HepG2 (cell line): ENCODE measurements around the gene EVC. TPM values are rescaled to one million over a fixed set of nuclear protein-coding genes. Genes with fewer than 3 reads are reported as not detected.

Source experiments
- ATAC-seq: fragments of 200-7000 bp; cut with Tn5 transposase; 3 replicates; pipeline ENCODE4 v1.9.1; 2020; ENCODE audit warnings: mild to moderate bottlenecking, moderate library complexity
- BruUV-seq: library from RNA; stranded (reverse); fragments of 400-500 nt; replicated peaks from 2 replicates; lab custom pipeline; 2021; lab: Mats Ljungman, UMichigan
- CTCF ChIA-PET: fragments of 300-600 bp; formaldehyde crosslinking; extraction: SDS; loops from one replicate; lab custom pipeline; 2021; ENCODE audit warnings: low total read pairs, inconsistent platforms, low intra/inter-chr PET ratio; lab: Yijun Ruan, JAX
- POLR2A ChIA-PET: fragments of 350-600 bp; sonication (Branson Sonifier 250); formaldehyde crosslinking; loops from one replicate; lab custom pipeline; 2020; ENCODE audit warnings: antibody characterized with exemption, inconsistent platforms; lab: Yijun Ruan, JAX
- DNase-seq: peaks from one replicate; pipeline ENCODE4 v3.0.0-alpha.2; 2015; ENCODE audit warnings: low spot score
- FAIRE-seq: peaks from 3 replicates; lab custom pipeline; 2011; peaks lifted over from hg19 to GRCh38; lab: Jason Lieb, UNC
- H2AFZ ChIP-seq: one replicate; pipeline ENCODE4 v1.6.1; 2011; ENCODE audit warnings: low read length, inconsistent platforms
- H3K27ac ChIP-seq: fragments of 300-600 bp; 3 replicates; pipeline ENCODE4 v1.8.0; 2011; ENCODE audit warnings: mixed run types, mild to moderate bottlenecking, mixed read lengths, low read length, inconsistent platforms; ENCODE audit not compliant: insufficient read depth; ENCODE audit errors: extremely low read length
- H3K27me3 ChIP-seq, 2 experiments: fragments of 200-600 bp in 1 of 2; 2 replicates in 1 of 2; 3 replicates in 1 of 2; pipeline versions ENCODE4 v1.6.0 to v1.8.0; 2011; ENCODE audit warnings: low read length in 2 of 2, mild to moderate bottlenecking in 2 of 2, moderate library complexity in 2 of 2, inconsistent platforms in 1 of 2; ENCODE audit not compliant: insufficient read depth in 2 of 2, control insufficient read depth in 1 of 2
- H3K36me3 ChIP-seq, 2 experiments: fragments of 200-600 bp in 1 of 2; replicated peaks in 1 of 2; 2 replicates in 1 of 2; 3 replicates in 1 of 2; pipeline versions ENCODE4 v1.5.1 to v1.8.0; 2011; ENCODE audit warnings: low read length in 2 of 2, inconsistent platforms in 1 of 2; ENCODE audit not compliant: insufficient read depth in 2 of 2, control insufficient read depth in 1 of 2
- H3K4me1 ChIP-seq: 2 replicates; pipeline ENCODE4 v1.5.1; 2012; ENCODE audit warnings: low read length, inconsistent platforms; ENCODE audit not compliant: insufficient read depth
- H3K4me2 ChIP-seq: 2 replicates; pipeline ENCODE4 v1.6.0; 2011; ENCODE audit warnings: low read depth, low read length, inconsistent platforms
- H3K4me3 ChIP-seq, 3 experiments: fragments of 200-600 bp in 1 of 3; sonication (generic), shearing (Covaris generic) in 1 of 3; replicated peaks in 1 of 3; 2 replicates each; pipeline ENCODE4 v1.5.1; 2011 to 2016; ENCODE audit warnings: low read length in 3 of 3, inconsistent platforms in 2 of 3, low read depth in 2 of 3, mild to moderate bottlenecking in 2 of 3, control low read depth in 1 of 3, mixed read lengths in 1 of 3; ENCODE audit not compliant: insufficient read depth in 1 of 3
- H3K79me2 ChIP-seq: one replicate; pipeline ENCODE4 v1.6.1; 2011; ENCODE audit warnings: low read length, inconsistent platforms; ENCODE audit not compliant: insufficient read depth
- H3K9ac ChIP-seq: 2 replicates; pipeline ENCODE4 v1.6.0; 2011; ENCODE audit warnings: mild to moderate bottlenecking, low read depth, low read length, inconsistent platforms; ENCODE audit not compliant: insufficient read depth
- H3K9me3 ChIP-seq: 2 replicates; pipeline ENCODE4 v1.5.1; 2012; ENCODE audit warnings: mild to moderate bottlenecking, low read length
- H4K20me1 ChIP-seq: 2 replicates; pipeline ENCODE4 v1.6.0; 2011; ENCODE audit warnings: inconsistent platforms, mild to moderate bottlenecking, low read length, moderate library complexity; ENCODE audit not compliant: insufficient read depth
- ERF ChIP-seq: IDR thresholded peaks from 2 replicates; pipeline ENCODE4 v1.6.1; 2018; ENCODE audit warnings: missing biosample characterization, missing genetic modification reagents
- ETV5 ChIP-seq: IDR thresholded peaks from 2 replicates; pipeline ENCODE4 v1.6.1; 2018; ENCODE audit warnings: missing biosample characterization, missing genetic modification reagents, inconsistent platforms, borderline replicate concordance
- FOSL2 ChIP-seq: sonication (generic); formaldehyde crosslinking; IDR thresholded peaks from 2 replicates; pipeline ENCODE4 v1.4.0; 2020; ENCODE audit warnings: missing genetic modification reagents
- HOXA7 ChIP-seq: sonication (generic); formaldehyde crosslinking; IDR thresholded peaks from 2 replicates; pipeline ENCODE4 v1.8.1; 2022; ENCODE audit warnings: mild to moderate bottlenecking, missing genetic modification reagents, moderate library complexity
- IKZF1 ChIP-seq: fragments of 450-650 bp; IDR thresholded peaks from 2 replicates; pipeline ENCODE4 v1.7.1; 2016
- RAD21 ChIP-seq: fragments of 450-650 bp; formaldehyde crosslinking; IDR thresholded peaks from 2 replicates; pipeline ENCODE4 v1.5.0; 2020; ENCODE audit warnings: mild to moderate bottlenecking
- SNAPC5 ChIP-seq: sonication (generic); formaldehyde crosslinking; IDR thresholded peaks from 2 replicates; pipeline ENCODE4 v1.8.1; 2023; ENCODE audit warnings: mild to moderate bottlenecking, missing genetic modification reagents, borderline replicate concordance
- SP2 ChIP-seq: sonication (generic); formaldehyde crosslinking; IDR thresholded peaks from 2 replicates; pipeline ENCODE4 v1.5.1; 2020; ENCODE audit warnings: mild to moderate bottlenecking, missing genetic modification reagents
- SRSF1 ChIP-seq: fragments of 200-400 bp; formaldehyde crosslinking; optimal IDR thresholded peaks from 2 replicates; pipeline ENCODE3; 2017; ENCODE audit warnings: mild to moderate bottlenecking, low read depth, low read length, moderate library complexity
- TRIM24 ChIP-seq: sonication (generic); formaldehyde crosslinking; IDR thresholded peaks from 2 replicates; pipeline ENCODE4 v1.8.0; 2022; ENCODE audit warnings: mild to moderate bottlenecking, missing genetic modification reagents
- ZFY ChIP-seq: sonication (generic); formaldehyde crosslinking; IDR thresholded peaks from 2 replicates; pipeline ENCODE4 v1.4.0; 2020; ENCODE audit warnings: missing genetic modification reagents
- ZNF609 ChIP-seq: sonication (generic); formaldehyde crosslinking; IDR thresholded peaks from 2 replicates; pipeline ENCODE4 v1.4.0; 2020; ENCODE audit warnings: mild to moderate bottlenecking, missing genetic modification reagents, borderline replicate concordance
- ZNF746 ChIP-seq: sonication (generic); formaldehyde crosslinking; IDR thresholded peaks from 2 replicates; pipeline ENCODE4 v1.8.0; 2022; ENCODE audit warnings: mild to moderate bottlenecking, missing genetic modification reagents
- WGBS: methylation state at CpG from one replicate; pipeline ENCODE4 v1.1.6; 2017; ENCODE audit warnings: low lambda C conversion rate; 5-methylcytosine and 5-hydroxymethylcytosine counted together
- in situ Hi-C: cut with HindIII; loops from 2 replicates; pipeline ENCODE4 v1.10.0; 2017; ENCODE audit warnings: low pct_unique_long_range_greater_than_20kb; ENCODE audit not compliant: extremely low pct_ligation_motif_present
- intact Hi-C: fragments of 100-400 bp; cut with micrococcal nuclease; formaldehyde crosslinking; loops from one replicate; pipeline ENCODE4 v1.10.0; 2022; ENCODE audit not compliant: unreplicated experiment
- polyA plus RNA-seq, 8 experiments: library from polyadenylated mRNA; depleted of rRNA in 3 of 8; stranded (reverse) in 7 of 8; unstranded in 1 of 8; fragments of >200 nt; fragmentation: Illumina TruSeq in 4 of 8; extraction: Trizol in 4 of 8; gene quantifications; 2 replicates each; pipeline versions ENCODE4 v1.2.1 to v1.2.3, GENCODE V29; 2011 to 2016; ENCODE audit warnings: low read depth in 4 of 8, missing spikeins in 1 of 8, mixed read lengths in 1 of 8; ENCODE audit not compliant: insufficient read depth in 1 of 8
- total RNA-seq, 5 experiments: library from RNA; depleted of rRNA; stranded (reverse); fragments of >200 nt; fragmentation: Illumina TruSeq; extraction: Trizol; gene quantifications; 2 replicates each; pipeline ENCODE4 v1.2.3, GENCODE V29; 2016; ENCODE audit warnings: low read depth in 1 of 5
- TF ChIP-seq, protein P1 (sequence below): sonication (generic); formaldehyde crosslinking; IDR thresholded peaks from 2 replicates; pipeline ENCODE4 v1.8.1; 2023; ENCODE audit warnings: missing genetic modification reagents, inconsistent platforms, borderline replicate concordance
- TF ChIP-seq, protein P2 (sequence below): IDR thresholded peaks from 2 replicates; pipeline ENCODE4 v1.6.1; 2012; ENCODE audit warnings: inconsistent platforms
- TF ChIP-seq, protein P3 (sequence below): sonication (generic); formaldehyde crosslinking; IDR thresholded peaks from 2 replicates; pipeline ENCODE4 v1.5.0; 2020; ENCODE audit warnings: missing genetic modification reagents

EVC gene
- total and polyA plus RNA-seq, 2 of the 13 experiments (the other 11 are each of a cell fraction or from before 2014, with no cell fraction given), result 3.1 to 4.9 TPM

DNA sequence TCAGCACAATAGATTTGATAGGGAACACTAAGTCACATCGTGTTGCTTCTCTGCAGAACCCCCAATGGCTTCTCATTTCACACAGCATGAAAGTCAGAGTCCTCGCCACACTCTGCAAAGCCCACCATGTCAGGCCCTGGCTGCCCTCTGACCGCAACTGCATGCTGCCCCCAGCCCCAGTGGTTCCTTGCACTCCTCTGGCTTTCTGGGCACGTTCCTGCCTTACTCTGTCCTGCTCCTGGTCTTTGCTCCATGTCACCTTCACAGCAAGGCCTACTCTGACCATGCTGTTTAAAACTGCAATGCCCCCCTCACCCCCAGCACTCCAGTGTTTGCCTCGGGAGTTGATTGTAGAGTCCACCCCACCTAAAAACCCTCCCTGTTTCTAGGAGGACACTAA lies 78.1 kb downstream of the EVC start (continued):
- TF ChIP-seq RAD21 (CRISPR knock-in tag) (no peak), SP2 (CRISPR knock-in tag) (no peak), ZNF746 (no peak), ERF (no peak), IKZF1 (no peak), ETV5 (CRISPR knock-in tag) (no peak)

DNA sequence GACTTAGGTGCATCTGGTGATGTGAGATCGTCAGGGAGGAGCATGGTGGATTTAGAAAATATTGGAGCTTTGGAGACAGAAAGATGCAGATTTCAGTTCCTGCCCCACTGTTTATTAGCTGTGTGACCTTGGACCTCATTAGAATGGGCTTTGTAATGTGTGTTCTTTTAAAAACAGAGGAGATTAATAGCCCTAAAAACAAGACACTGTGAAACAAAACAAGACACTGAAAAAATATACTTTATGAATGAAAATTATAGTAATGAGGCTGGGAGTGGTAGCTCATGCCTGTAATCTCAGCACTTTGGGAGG lies 79.5 kb downstream of the EVC start:
- no peak overlapping the region for H2AFZ ChIP-seq
- ChIA-PET CTCF (interaction anchor here (1.0 to 2.5 kb wide), 2 partner anchors 391 to 740 kb away, joined by 3 to 12 read pairs; no protein-coding TSS in a partner anchor), POLR2A (no interaction called here)
- H3K36me3 ChIP-seq, result peaks cover 10 to 22% of the 10 kb centered on the region in 2 experiments; a peak in 4 of 5 replicates
- no peak overlapping the region for H3K27ac ChIP-seq
- WGBS, result 21% methylated on average over 1 of the region's 1 CpG
- in situ Hi-C loops, result no loop called here
- no peaks in the 10 kb centered on the region for H3K9me3 ChIP-seq
- H3K4me2 ChIP-seq, result no peak overlapping the region
- no peaks in the 10 kb centered on the region; a peak in 1 of 5 replicates for H3K27me3 ChIP-seq
- FAIRE-seq, result no peak
- BruUV-seq, result no TSS peak
- intact Hi-C loops, result loop anchor here (5.0 kb wide), 1 partner anchor 738 kb away; the partner anchor contains the start of gene STK32B
- no peak overlapping the region for H3K4me3 ChIP-seq
- H4K20me1 ChIP-seq, result no peaks in the 10 kb centered on the region
- no peak overlapping the region for H3K9ac ChIP-seq
- no peak for DNase-seq
- no peak for ATAC-seq
- no peaks in the 10 kb centered on the region for H3K4me1 ChIP-seq
- H3K79me2 ChIP-seq, result no peaks in the 10 kb centered on the region
- no peak for TF ChIP-seq SRSF1
- TF ChIP-seq ZNF609, result no peak
- no peak for TF ChIP-seq SNAPC5
- TF ChIP-seq HOXA7, result no peak
- no peak for TF ChIP-seq ZFY (CRISPR knock-in tag)
- TF ChIP-seq, protein P1, sequence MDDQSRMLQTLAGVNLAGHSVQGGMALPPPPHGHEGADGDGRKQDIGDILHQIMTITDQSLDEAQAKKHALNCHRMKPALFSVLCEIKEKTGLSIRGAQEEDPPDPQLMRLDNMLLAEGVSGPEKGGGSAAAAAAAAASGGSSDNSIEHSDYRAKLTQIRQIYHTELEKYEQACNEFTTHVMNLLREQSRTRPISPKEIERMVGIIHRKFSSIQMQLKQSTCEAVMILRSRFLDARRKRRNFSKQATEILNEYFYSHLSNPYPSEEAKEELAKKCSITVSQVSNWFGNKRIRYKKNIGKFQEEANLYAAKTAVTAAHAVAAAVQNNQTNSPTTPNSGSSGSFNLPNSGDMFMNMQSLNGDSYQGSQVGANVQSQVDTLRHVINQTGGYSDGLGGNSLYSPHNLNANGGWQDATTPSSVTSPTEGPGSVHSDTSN (CRISPR knock-in tag), result no peak
- TF ChIP-seq, protein P2, sequence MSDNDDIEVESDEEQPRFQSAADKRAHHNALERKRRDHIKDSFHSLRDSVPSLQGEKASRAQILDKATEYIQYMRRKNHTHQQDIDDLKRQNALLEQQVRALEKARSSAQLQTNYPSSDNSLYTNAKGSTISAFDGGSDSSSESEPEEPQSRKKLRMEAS, result no peak
- TF ChIP-seq, protein P3, sequence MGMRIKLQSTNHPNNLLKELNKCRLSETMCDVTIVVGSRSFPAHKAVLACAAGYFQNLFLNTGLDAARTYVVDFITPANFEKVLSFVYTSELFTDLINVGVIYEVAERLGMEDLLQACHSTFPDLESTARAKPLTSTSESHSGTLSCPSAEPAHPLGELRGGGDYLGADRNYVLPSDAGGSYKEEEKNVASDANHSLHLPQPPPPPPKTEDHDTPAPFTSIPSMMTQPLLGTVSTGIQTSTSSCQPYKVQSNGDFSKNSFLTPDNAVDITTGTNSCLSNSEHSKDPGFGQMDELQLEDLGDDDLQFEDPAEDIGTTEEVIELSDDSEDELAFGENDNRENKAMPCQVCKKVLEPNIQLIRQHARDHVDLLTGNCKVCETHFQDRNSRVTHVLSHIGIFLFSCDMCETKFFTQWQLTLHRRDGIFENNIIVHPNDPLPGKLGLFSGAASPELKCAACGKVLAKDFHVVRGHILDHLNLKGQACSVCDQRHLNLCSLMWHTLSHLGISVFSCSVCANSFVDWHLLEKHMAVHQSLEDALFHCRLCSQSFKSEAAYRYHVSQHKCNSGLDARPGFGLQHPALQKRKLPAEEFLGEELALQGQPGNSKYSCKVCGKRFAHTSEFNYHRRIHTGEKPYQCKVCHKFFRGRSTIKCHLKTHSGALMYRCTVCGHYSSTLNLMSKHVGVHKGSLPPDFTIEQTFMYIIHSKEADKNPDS (CRISPR knock-in tag), result no peak
- no peak for TF ChIP-seq TRIM24
- no peak for TF ChIP-seq FOSL2 (CRISPR knock-in tag)
